Astrocyte of the cerebellum (primary cell): ENCODE results near the gene GPHN.
A peak's percentile ranks its signal among the peaks of the same experiment; 100 is the strongest.

Source experiments
- DNase-seq: peaks from one replicate; pipeline ENCODE4 v3.0.0-alpha.2; 2011; ENCODE audit warnings: low read depth
- H3K4me3 ChIP-seq: 2 replicates; pipeline ENCODE4 v1.5.1; 2011; ENCODE audit warnings: mild to moderate bottlenecking, low read depth, low read length, moderate library complexity
- in situ Hi-C: cut with HindIII; loops from 2 replicates; pipeline ENCODE4 v1.10.0; 2017; ENCODE audit warnings: low sequenced_read_pairs
- TF ChIP-seq, protein P1 (sequence below): IDR thresholded peaks from 2 replicates; pipeline ENCODE4 v1.5.1; 2012; ENCODE audit warnings: low read length, low read depth, moderate library complexity, mild to moderate bottlenecking; ENCODE audit errors: missing control alignments

The GPHN gene

DNA sequence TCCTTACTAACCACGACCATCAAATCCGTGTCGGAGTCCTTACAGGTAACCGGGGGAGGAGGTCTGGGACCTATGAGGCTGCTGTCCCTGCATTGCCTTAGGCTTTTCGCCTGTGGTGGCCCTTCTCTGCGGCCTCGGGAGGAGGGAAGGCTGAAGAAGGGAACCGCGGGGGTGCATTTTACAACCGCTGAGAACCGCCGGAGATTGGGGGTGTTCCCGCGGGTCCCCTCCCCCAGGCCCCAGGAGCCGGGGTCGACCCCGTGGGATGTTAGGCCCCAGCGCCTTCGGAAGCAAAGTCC is 549 bp downstream of the GPHN start:
- no peak for DNase-seq
- in situ Hi-C loops, result no loop called here
- TF ChIP-seq, protein P1, sequence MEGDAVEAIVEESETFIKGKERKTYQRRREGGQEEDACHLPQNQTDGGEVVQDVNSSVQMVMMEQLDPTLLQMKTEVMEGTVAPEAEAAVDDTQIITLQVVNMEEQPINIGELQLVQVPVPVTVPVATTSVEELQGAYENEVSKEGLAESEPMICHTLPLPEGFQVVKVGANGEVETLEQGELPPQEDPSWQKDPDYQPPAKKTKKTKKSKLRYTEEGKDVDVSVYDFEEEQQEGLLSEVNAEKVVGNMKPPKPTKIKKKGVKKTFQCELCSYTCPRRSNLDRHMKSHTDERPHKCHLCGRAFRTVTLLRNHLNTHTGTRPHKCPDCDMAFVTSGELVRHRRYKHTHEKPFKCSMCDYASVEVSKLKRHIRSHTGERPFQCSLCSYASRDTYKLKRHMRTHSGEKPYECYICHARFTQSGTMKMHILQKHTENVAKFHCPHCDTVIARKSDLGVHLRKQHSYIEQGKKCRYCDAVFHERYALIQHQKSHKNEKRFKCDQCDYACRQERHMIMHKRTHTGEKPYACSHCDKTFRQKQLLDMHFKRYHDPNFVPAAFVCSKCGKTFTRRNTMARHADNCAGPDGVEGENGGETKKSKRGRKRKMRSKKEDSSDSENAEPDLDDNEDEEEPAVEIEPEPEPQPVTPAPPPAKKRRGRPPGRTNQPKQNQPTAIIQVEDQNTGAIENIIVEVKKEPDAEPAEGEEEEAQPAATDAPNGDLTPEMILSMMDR, result no peak
- peak overlapping the region; percentile 86 for H3K4me3 ChIP-seq

DNA sequence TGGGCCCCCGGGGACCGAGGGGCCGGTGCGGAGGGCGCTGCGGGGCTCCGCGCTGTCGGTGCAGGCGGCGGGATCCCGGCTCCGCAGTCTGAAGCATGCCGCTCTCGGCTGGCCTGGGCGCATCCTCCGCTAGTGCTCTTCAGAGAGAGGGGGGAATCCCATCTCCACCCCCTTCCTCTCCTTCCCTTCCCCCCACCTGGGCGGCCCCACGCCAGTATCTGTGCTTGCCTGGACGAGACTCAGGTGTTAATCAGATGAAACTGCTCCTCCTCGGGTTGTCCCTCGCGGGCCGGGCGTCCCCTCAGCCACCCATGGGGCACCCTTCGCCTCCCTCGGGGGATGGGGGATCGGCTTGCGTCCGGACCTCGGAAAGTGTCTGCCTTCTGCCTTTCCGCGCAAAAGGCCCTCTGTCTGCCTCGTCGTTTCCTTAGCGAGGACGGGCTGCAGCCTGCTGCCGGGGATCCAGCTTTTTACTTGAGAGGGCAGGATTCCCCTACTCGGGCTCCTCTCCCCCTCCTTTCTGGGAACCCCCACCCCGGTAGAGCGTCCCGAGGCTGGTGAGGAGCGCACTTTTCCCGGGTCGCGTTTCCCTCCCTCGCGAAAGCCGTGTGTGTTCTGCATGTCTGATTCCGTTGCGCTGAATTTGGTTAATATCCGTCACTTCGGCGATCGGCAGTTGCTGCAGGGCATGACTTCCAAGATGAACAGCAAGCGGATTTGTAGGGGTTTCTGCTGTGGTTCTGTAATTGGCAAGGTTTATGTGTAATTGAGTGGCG is 1.1 kb downstream of the GPHN start:
- TF ChIP-seq, protein P1, result no peak
- DNase-seq, result no peak
- peak overlapping the region; percentile 86 for H3K4me3 ChIP-seq
- in situ Hi-C loops, result no loop called here

DNA sequence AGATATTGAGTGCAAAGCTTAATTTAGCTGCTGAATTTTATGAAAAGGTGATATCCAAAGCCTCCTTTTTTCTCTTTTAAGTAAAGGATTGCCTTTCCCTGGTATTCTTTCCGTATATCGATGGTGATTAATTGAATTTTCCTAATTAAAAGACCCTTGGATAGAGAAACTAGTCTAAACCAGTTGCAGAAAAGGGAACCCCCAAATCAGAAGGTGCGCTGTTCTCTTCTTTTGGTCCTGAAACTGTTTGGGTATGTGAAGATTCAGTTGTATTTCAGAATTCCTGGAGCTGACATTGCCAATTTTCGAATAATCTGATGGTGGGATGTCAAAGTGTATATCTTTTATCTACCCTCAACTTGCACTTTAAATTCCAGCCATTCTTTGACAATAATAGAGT is 1.9 kb downstream of the GPHN start:
- H3K4me3 ChIP-seq, result peak overlapping the region; percentile 86
- in situ Hi-C loops, result no loop called here
- DNase-seq, result no peak
- TF ChIP-seq, protein P1, result no peak

DNA sequence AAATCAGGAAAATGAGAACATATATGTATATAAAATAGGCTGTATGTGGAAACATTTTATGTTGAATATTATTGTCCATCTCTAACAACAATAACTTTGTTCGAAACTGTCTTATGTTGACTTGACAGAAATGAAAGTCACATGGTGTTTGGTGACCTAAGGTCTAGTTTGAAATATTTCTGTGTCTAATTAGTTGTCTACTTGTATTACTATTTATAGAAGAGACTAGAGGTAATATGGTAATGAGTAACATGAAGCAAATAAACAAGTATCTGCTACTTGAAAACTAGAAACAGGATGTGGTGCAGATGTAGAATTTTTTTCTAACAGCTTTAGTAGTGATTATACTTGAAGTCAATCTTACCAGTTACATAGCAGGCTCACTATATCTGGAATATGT is 3.9 kb downstream of the GPHN start:
- no peak for DNase-seq
- in situ Hi-C loops, result no loop called here
- no peak overlapping the region for H3K4me3 ChIP-seq
- TF ChIP-seq, protein P1, result no peak

DNA sequence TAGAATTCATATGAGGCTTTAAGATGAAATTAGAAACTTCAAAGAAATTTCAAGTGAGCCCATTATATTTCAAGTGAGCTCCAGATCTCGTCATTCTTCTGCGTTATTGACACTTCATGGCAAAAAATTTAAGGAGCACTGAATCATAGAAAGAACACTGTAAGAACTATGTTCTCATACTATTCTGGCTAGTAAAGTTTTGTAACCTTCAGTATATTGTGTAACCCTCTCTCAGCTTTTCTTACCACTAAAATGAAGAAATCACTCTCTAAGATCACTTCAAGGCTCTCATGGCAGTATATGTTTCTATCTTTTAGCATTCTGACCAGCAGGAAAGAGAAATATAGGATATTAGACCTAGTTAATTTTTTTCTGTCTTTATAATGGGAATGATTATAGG is 6.3 kb downstream of the GPHN start:
- no peak overlapping the region for H3K4me3 ChIP-seq
- in situ Hi-C loops, result no loop called here
- DNase-seq, result no peak
- TF ChIP-seq, protein P1, result no peak

DNA sequence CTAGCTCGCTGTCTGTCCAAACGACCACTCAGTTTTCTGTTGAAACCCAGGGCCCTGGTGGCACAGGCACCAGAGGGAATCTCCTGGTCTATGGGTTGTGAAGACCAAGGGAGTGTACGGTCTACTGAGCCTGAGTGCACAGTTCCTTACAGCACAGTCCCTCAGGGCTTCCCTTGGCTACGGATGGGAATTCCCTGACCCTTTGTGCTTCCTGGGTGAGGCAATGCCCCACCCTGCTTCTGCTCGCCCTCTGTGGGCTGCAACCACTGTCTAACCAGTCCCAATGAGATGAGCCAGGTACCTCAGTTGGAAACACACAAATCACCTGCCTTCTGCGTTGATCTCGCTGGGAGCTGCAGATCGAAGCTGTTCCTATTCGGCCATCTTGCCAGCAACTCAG is 22.6 kb downstream of the GPHN start:
- DNase-seq, result no peak
- TF ChIP-seq, protein P1, result no peak
- in situ Hi-C loops, result no loop called here
- H3K4me3 ChIP-seq, result no peak overlapping the region
